SK-N-MC (cell line): ENCODE data around the gene OR10A5.

Source experiments
- EZH2 ChIP-seq: fragments of 200-600 bp; sonication (generic); IDR thresholded peaks from one replicate; pipeline ENCODE4 v1.6.1; 2017; ENCODE audit warnings: antibody characterized with exemption
- FOXP2 ChIP-seq: optimal IDR thresholded peaks from 2 replicates; pipeline ENCODE3; 2011; ENCODE audit warnings: mild to moderate bottlenecking, moderate library complexity; ENCODE audit not compliant: insufficient read depth; ENCODE audit errors: extremely low read length, control extremely low read depth
- POLR2AphosphoS5 ChIP-seq: IDR thresholded peaks from 2 replicates; pipeline ENCODE4 v1.6.1; 2012; ENCODE audit warnings: mild to moderate bottlenecking, low read depth, low read length, borderline replicate concordance

GRCh38 chr11:6850526-6850925 lies 5.0 kb downstream of the OR10A5 start:
- TF ChIP-seq EZH2 (no peak), POLR2AphosphoS5 (no peak), FOXP2 (no peak)
